Adrenal gland (tissue), 12 donors: ENCODE data around the gene APOBEC3A. TPM values are rescaled to one million over a fixed set of nuclear protein-coding genes. Genes with fewer than 3 reads are reported as not detected.
"Not testable (repeated sequence)": the region's sequence is repeated elsewhere in the genome, so short reads cannot be mapped to it uniquely, and the experiment has no call there.

Experiments
- DNase-seq, 7 donors: peaks; one replicate each; pipeline ENCODE4 v3.0.0-alpha.2; 2019 to 2020
- H3K27ac ChIP-seq, 5 donors: fragments of 200-600 bp; sonication (generic) in 4 of 5; 1 replicate in 3 of 5; 2 replicates in 2 of 5; pipeline versions ENCODE4 v1.5.1 to v1.8.0; 2016 to 2020; ENCODE audit warnings: mild to moderate bottlenecking in 1 of 5
- H3K27me3 ChIP-seq: fragments of 200-600 bp; 2 replicates; pipeline ENCODE4 v1.8.0; 2021
- H3K36me3 ChIP-seq, 2 donors: fragments of 200-600 bp; replicated peaks in 1 of 2; 1 replicate in 1 of 2; 2 replicates in 1 of 2; pipeline versions ENCODE4 v1.5.1 to v1.8.0; 2018 to 2022
- H3K4me1 ChIP-seq, 2 donors: fragments of 200-600 bp; replicated peaks in 1 of 2; 1 replicate in 1 of 2; 2 replicates in 1 of 2; pipeline versions ENCODE4 v1.5.1 to v1.8.0; 2018 to 2021
- H3K4me3 ChIP-seq, 4 donors: fragments of 200-600 bp; sonication (generic) in 3 of 4; one replicate each; pipeline ENCODE4 v1.5.1; 2016 to 2018
- H3K9me3 ChIP-seq, 3 donors: fragments of 200-600 bp; sonication (generic) in 1 of 3; replicated peaks in 1 of 3; 1 replicate in 2 of 3; 2 replicates in 1 of 3; pipeline versions ENCODE4 v1.5.1 to v1.8.0; 2016 to 2021
- POLR2A ChIP-seq, 2 donors: fragments of 450-650 bp; IDR thresholded peaks; one replicate each; pipeline ENCODE4 v1.6.1; 2017; ENCODE audit warnings: antibody characterized with exemption in 2 of 2, mild to moderate bottlenecking in 2 of 2, moderate library complexity in 1 of 2
- WGBS, 4 donors: extraction: QIAGEN DNeasy Blood & Tissue Kit in 2 of 4; methylation state at CpG; one replicate each; pipeline versions ENCODE4 v1.1.5 to v1.1.7; 2013 to 2017; 5-methylcytosine and 5-hydroxymethylcytosine counted together
- intact Hi-C, 2 donors: fragments of 100-400 bp; cut with DNase I; formaldehyde crosslinking; loops; one replicate each; pipeline versions ENCODE4 v1.14.1 to v1.15.0; 2022 to 2023
- polyA plus RNA-seq, 3 donors: library from polyadenylated mRNA; stranded (reverse); fragments of 200-250 nt in 2 of 3; fragments of 350-450 nt in 1 of 3; fragmentation: Illumina TruSeq in 1 of 3; extraction: RNeasy Lipid Tissue Mini Kit (QIAGEN cat#74804) in 1 of 3; gene quantifications; one replicate each; pipeline ENCODE4 v1.2.3, GENCODE V29; 2013 to 2014
- total RNA-seq, 9 donors: library from RNA; depleted of rRNA in 4 of 9; stranded (reverse); fragments of >200 nt in 4 of 9; fragments of 120-200 nt in 1 of 9; fragmentation: NEBNext Ultra II Directional in 1 of 9; extraction: Animal tissue kit (Norgen Biotek cat#: 25700) in 1 of 9; gene quantifications; one replicate each; pipeline versions ENCODE4 v1.1.0 to v1.2.4, GENCODE V29; 2013 to 2023
- TF ChIP-seq, protein P1 (sequence below), 6 experiments: fragments of 450-650 bp in 4 of 6; fragments of 200-600 bp in 2 of 6; sonication (generic) in 1 of 6; IDR thresholded peaks; 1 replicate in 5 of 6; 2 replicates in 1 of 6; pipeline versions ENCODE4 v1.5.1 to v1.8.0; 2016 to 2021; ENCODE audit warnings: antibody characterized with exemption in 6 of 6, mild to moderate bottlenecking in 2 of 6, moderate library complexity in 1 of 6
- donor health status: healthy with polysubstance abuse.
- donor health status: Bipolar disorder and iron deficiency.
- donor health status: DM: yes; HTN: yes; CAD: no.
- donor health status: DM: no; HTN: no; CAD: no.
- donor health status: DM: no; HTN: no; CAD: no.
- donor health status: DM: yes; HTN: yes; CAD: no.

APOBEC3A gene
- total and polyA plus RNA-seq, 12 donors, result 0.27 to 0.95 (median 0.48) TPM; not detected in 4

DNA sequence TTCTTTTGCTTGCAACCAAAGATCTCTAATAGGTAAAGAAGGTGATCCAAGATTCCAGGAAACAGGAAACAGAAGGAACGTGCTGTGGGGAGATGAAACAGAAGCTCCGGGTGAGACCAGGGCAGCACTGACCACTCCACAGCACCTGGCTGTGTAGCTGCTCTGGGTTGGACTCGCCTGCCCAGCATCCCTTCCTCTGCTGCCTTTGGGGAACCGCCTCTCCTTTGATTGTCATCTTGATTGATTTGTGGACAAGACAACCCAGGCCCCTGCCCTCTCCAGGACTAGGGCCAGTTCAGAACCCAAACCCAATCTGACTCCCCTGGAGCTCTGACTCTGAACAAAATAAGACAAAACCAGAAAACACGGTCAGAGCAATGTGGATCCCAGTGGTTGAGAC lies 14.7 kb upstream of the APOBEC3A start:
- H3K36me3 ChIP-seq, result no peaks in the 10 kb centered on the region
- no peak overlapping the region for H3K4me3 ChIP-seq
- intact Hi-C loops, result no loop called here
- 76 to 84% (median 77%) methylated on average over 3 to 5 of the region's 5 CpGs for WGBS, 4 donors
- no peak for DNase-seq
- H3K9me3 ChIP-seq, result no peaks in the 10 kb centered on the region
- no peaks in the 10 kb centered on the region for H3K4me1 ChIP-seq
- H3K27me3 ChIP-seq, result no peaks in the 10 kb centered on the region
- TF ChIP-seq POLR2A (IDR thresholded peaks at IDR 0.05), result no peak
- TF ChIP-seq, protein P1, sequence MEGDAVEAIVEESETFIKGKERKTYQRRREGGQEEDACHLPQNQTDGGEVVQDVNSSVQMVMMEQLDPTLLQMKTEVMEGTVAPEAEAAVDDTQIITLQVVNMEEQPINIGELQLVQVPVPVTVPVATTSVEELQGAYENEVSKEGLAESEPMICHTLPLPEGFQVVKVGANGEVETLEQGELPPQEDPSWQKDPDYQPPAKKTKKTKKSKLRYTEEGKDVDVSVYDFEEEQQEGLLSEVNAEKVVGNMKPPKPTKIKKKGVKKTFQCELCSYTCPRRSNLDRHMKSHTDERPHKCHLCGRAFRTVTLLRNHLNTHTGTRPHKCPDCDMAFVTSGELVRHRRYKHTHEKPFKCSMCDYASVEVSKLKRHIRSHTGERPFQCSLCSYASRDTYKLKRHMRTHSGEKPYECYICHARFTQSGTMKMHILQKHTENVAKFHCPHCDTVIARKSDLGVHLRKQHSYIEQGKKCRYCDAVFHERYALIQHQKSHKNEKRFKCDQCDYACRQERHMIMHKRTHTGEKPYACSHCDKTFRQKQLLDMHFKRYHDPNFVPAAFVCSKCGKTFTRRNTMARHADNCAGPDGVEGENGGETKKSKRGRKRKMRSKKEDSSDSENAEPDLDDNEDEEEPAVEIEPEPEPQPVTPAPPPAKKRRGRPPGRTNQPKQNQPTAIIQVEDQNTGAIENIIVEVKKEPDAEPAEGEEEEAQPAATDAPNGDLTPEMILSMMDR (IDR thresholded peaks at IDR 0.05), result no peak
- no peak overlapping the region for H3K27ac ChIP-seq

DNA sequence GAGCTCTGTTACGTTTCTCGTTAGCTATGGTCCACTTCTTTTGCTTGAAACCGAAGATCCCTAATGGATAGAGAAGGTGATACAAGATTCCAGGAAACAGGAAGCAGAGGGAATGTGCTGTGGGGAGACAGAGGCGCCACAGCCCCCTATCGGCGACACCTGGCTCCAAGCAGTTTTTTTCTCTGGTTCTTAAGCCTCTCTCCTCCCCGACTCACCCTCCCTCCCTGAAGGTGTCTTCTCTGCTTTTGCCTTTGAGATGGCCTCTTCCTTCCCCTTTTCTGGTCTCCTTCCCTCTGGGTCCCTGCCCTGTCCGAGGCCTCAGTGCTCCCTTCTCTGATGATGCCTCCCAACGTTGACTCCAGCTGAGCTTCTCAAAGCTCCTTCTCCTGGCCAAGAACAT lies 14.2 kb upstream of the APOBEC3A start:
- no peak overlapping the region for H3K27ac ChIP-seq
- no peaks in the 10 kb centered on the region for H3K27me3 ChIP-seq
- H3K4me1 ChIP-seq, result no peaks in the 10 kb centered on the region
- TF ChIP-seq, protein P1 (IDR thresholded peaks at IDR 0.05), result no peak
- TF ChIP-seq POLR2A (IDR thresholded peaks at IDR 0.05), result no peak
- no peak overlapping the region for H3K4me3 ChIP-seq
- 56 to 67% (median 62%) methylated on average over 9 of the region's 9 CpGs for WGBS, 4 donors
- no peaks in the 10 kb centered on the region for H3K36me3 ChIP-seq
- no peak for DNase-seq
- intact Hi-C loops, result no loop called here
- H3K9me3 ChIP-seq, result no peaks in the 10 kb centered on the region

DNA sequence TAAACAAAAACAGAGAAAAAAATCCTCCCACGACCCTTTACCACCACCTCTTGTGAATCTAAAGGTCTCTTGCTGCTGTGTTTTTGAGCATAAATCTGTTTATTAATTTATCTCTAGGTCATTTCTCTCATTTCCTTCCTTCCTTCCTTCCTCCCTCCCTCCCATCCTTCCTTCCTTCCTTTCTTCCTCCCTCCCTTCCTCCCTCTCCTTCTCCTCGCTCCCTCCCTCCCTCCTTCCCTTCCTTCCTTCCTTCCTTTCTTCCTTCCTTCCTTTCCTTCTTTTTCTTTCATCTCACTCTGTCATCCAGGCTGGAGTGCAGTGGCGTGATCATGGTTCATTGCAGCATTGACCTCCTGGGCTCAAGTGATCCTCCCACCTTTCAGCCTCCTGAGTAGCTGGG lies 13.5 kb upstream of the APOBEC3A start:
- intact Hi-C loops, result no loop called here
- TF ChIP-seq, protein P1 (IDR thresholded peaks at IDR 0.05), result no peak
- no peak for TF ChIP-seq POLR2A (IDR thresholded peaks at IDR 0.05)

DNA sequence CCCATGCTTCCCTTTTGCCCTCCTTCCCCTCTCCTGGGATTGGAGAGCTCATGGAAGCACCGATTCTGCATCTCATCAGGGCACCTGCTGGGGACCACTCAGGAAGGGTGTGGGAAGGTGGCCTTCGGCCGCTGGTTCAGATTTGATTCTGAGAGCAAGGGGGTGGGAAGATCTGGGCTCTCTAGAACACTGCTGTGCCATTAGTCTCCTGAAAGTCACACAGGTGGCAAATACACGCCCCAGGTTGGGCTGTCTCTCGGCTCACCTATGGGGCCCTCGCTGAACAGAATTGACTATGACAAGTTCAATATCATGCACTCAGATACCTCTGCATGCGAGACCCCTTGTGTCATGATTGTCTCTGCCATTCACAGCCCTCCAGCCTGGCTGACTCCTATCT lies 12.8 kb upstream of the APOBEC3A start:
- no peak for DNase-seq
- intact Hi-C loops, result no loop called here
- WGBS, 4 donors, result 84 to 93% (median 91%) methylated on average over 5 to 7 of the region's 7 CpGs

More for the DNA sequence above, 13.5 kb upstream of the APOBEC3A start:
- H3K27ac ChIP-seq, result no peak overlapping the region
- no peaks in the 10 kb centered on the region for H3K9me3 ChIP-seq
- no peak for DNase-seq
- no peaks in the 10 kb centered on the region for H3K27me3 ChIP-seq
- no peaks in the 10 kb centered on the region for H3K4me1 ChIP-seq
- no peak overlapping the region for H3K4me3 ChIP-seq
- WGBS, 4 donors, result 71 to 79% (median 76%) methylated on average over 3 of the region's 3 CpGs
- H3K36me3 ChIP-seq, result no peaks in the 10 kb centered on the region

DNA sequence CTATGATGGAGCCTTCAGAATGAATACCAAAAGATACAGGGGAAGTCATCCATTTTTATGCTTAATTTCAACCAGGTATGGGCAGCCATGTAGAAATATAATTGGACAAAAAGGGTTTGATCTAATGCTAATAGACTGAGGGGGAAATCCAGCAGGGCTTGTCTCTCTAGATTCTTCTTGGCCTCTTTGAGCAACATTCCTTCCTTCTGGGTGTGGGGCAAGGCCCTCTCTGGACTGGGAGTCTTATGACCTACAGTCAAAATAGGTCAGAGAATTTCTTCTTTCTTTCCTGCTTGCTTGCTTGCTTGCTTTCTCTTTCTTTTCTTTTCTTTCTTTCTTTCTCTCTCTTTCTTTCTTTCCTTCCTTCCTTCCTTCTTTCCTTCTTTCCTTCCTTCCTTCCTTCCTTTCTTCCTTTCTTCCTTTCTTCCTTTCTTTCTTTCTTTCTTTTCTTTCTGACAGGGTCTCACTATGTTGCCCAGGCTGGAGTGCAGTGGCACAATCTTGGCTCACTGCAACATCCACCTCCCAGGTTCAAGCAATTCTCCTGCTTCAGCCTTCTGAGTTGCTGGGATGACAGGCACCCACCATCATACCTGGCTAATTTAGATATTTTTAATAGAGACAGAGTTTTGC lies 11.6 kb upstream of the APOBEC3A start:
- H3K27ac ChIP-seq, H3K27me3 ChIP-seq, H3K36me3 ChIP-seq, DNase-seq, H3K9me3 ChIP-seq, H3K4me3 ChIP-seq, intact Hi-C loops, H3K4me1 ChIP-seq: not testable (repeated sequence)

More for the DNA sequence above, 12.8 kb upstream of the APOBEC3A start:
- H3K4me3 ChIP-seq, result no peak overlapping the region
- no peaks in the 10 kb centered on the region for H3K27me3 ChIP-seq
- no peak overlapping the region for H3K27ac ChIP-seq
- H3K9me3 ChIP-seq, result no peaks in the 10 kb centered on the region
- TF ChIP-seq, protein P1 (IDR thresholded peaks at IDR 0.05), result no peak
- TF ChIP-seq POLR2A (IDR thresholded peaks at IDR 0.05), result no peak
- no peaks in the 10 kb centered on the region for H3K36me3 ChIP-seq
- no peaks in the 10 kb centered on the region for H3K4me1 ChIP-seq
